Measurements from ENCODE around the gene PMEPA1. TPM values are rescaled to one million over a fixed set of nuclear protein-coding genes. Genes with fewer than 3 reads are reported as not detected.

PMEPA1 gene
- total and polyA plus RNA-seq, 2 experiments from 2014 or later = 8.8 to 10.9 TPM

DNA sequence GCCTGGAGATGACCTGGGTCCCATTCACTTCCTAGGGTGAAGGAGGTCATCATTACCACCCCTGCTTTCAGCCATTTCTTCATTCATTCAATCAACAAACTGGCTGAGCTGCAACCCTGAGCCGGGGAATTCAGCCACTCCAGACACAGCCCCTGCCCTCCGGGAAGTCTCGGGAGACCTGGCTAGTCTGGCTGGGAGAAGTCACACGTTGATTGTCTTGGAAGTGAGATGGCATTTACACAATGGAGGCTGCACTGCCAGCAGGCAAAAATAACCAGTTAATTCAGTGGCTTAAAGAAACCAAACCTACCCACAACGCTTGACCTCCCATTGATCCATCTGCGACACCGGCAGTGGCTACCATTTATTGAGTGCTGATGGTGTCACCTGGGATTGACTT, 2.0 kb upstream of the PMEPA1 start:
- Histone ChIP-seq H3K36me3 (no peaks in the 10 kb centered on the region), H3K27me3 (peaks cover 8% of the 10 kb centered on the region), H3K4me3 (no peak overlapping the region), H3K27ac (no peak overlapping the region), H3K9me3 (ENCODE audit: low read depth) (no peaks in the 10 kb centered on the region), H3K4me1 (ENCODE audit: low read depth) (peaks cover 11% of the 10 kb centered on the region)
- no peak for TF ChIP-seq CTCF (IDR thresholded peaks at IDR 0.05; ENCODE audit: low read depth, low read length)
- DNase-seq (ENCODE audit: low read depth in 1 of 2, low spot score in 1 of 2) = no peak

DNA sequence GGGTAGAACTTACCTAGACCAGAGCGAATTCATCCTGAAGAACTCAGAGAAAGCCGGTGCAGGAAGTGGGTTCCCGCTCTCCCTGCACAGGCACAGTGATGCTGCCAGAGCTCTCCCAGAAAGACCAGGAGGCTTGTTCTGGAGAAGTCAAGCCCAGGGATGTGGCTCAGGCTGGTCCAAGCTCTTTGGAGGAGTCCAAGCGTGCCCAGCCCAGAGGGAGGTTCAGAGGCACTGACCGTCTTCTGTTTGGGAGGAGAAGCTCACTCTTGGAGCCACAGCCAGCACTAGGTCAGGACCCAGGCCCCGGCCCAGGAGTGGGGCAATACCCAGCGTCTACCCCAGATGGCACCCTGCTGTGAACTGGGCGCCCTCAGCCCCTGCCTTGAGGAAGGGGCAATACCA, 1.5 kb upstream of the PMEPA1 start:
- Histone ChIP-seq H3K36me3 (no peaks in the 10 kb centered on the region), H3K4me3 (no peak overlapping the region), H3K27me3 (peaks cover 8% of the 10 kb centered on the region), H3K9me3 (ENCODE audit: low read depth) (no peaks in the 10 kb centered on the region), H3K4me1 (ENCODE audit: low read depth) (peaks cover 11% of the 10 kb centered on the region), H3K27ac (no peak overlapping the region)
- no peak for TF ChIP-seq CTCF (IDR thresholded peaks at IDR 0.05; ENCODE audit: low read depth, low read length)
- DNase-seq (ENCODE audit: low read depth in 1 of 2, low spot score in 1 of 2) = no peak

DNA sequence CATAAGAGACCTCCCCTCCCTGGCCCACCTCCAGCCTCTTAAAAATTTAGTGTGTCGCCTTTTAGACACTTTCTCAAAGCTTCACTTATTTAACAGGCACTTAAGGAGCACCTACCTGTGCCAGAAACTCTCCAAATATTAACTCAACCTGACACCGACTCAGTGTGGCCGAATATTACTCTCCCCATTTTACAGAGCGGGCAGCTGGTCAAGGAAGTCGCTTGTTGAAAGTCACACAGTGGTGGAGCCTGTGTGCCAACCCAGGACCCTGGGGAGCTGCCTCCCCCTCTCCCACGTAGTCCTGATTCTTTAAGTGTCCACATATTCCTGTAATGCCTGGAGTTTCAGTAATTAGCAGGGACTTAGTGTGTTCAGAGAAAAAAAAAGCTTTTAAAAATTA, 1.0 kb upstream of the PMEPA1 start:
- H3K36me3 ChIP-seq = no peaks in the 10 kb centered on the region
- peak overlapping the region; percentile 67 for H3K4me3 ChIP-seq
- peaks cover 11% of the 10 kb centered on the region for H3K4me1 ChIP-seq (ENCODE audit: low read depth)
- TF ChIP-seq CTCF (IDR thresholded peaks at IDR 0.05; ENCODE audit: low read depth, low read length) = no peak
- no peaks in the 10 kb centered on the region for H3K9me3 ChIP-seq (ENCODE audit: low read depth)
- H3K27me3 ChIP-seq = peaks cover 8% of the 10 kb centered on the region
- DNase-seq (ENCODE audit: low read depth in 1 of 2, low spot score in 1 of 2) = no peak
- no peak overlapping the region for H3K27ac ChIP-seq

- Histone ChIP-seq H3K27me3 (peaks cover 8% of the 10 kb centered on the region), H3K4me1 (ENCODE audit: low read depth) (peaks cover 11% of the 10 kb centered on the region), H3K27ac (no peak overlapping the region), H3K36me3 (no peaks in the 10 kb centered on the region), H3K9me3 (ENCODE audit: low read depth) (no peaks in the 10 kb centered on the region), H3K4me3 (peak overlapping the region; percentile 36)
- peak; percentile 21 to 35 for DNase-seq (ENCODE audit: low read depth in 1 of 2, low spot score in 1 of 2)
- TF ChIP-seq CTCF (IDR thresholded peaks at IDR 0.05; ENCODE audit: low read depth, low read length) = no peak
These were observed 831 bp downstream of the PMEPA1 start for GRCh38 chr20:57708694-57709673.

- H3K27ac ChIP-seq = no peak overlapping the region
- peak in 1 of 2 donors; percentile 24 for DNase-seq (ENCODE audit: low read depth in 1 of 2, low spot score in 1 of 2)
- H3K36me3 ChIP-seq = no peaks in the 10 kb centered on the region
- H3K27me3 ChIP-seq = peaks cover 8% of the 10 kb centered on the region
- no peaks in the 10 kb centered on the region for H3K9me3 ChIP-seq (ENCODE audit: low read depth)
- no peak for TF ChIP-seq CTCF (IDR thresholded peaks at IDR 0.05; ENCODE audit: low read depth, low read length)
- H3K4me1 ChIP-seq (ENCODE audit: low read depth) = peaks cover 11% of the 10 kb centered on the region
- peak overlapping the region; percentile 36 for H3K4me3 ChIP-seq
These were observed 1.7 kb downstream of the PMEPA1 start for GRCh38 chr20:57707849-57708693.
